B cell (primary cell): Measurements from ENCODE around the gene ZDHHC24. TPM values are rescaled to one million over a fixed set of nuclear protein-coding genes. Genes with fewer than 3 reads are reported as not detected.

Experiments used
- ATAC-seq: fragments of 200-7000 bp; cut with Tn5 transposase; one replicate; pipeline ENCODE4 v1.10.0; 2021; ENCODE audit warnings: low read depth, mild to moderate bottlenecking, moderate number of reproducible peaks, moderate library complexity
- CTCF ChIA-PET: fragments of 350-600 bp; sonication (Branson Sonifier 250); formaldehyde crosslinking; loops from one replicate; lab custom pipeline; 2021; ENCODE audit warnings: antibody characterized with exemption, inconsistent platforms; lab: Charles Lee
- POLR2A ChIA-PET: fragments of 350-600 bp; sonication (Branson Sonifier 250); formaldehyde crosslinking; loops from one replicate; lab custom pipeline; 2021; ENCODE audit warnings: antibody characterized with exemption; lab: Charles Lee
- DNase-seq: peaks from one replicate; pipeline ENCODE4 v3.0.0; 2013
- H2AFZ ChIP-seq: 2 replicates; pipeline ENCODE4 v1.6.1; 2012; ENCODE audit warnings: mild to moderate bottlenecking, low read depth, low read length; ENCODE audit not compliant: insufficient read depth, poor library complexity, severe bottlenecking
- H3K27ac ChIP-seq, 2 donors: 1 replicate in 1 of 2; 2 replicates in 1 of 2; pipeline ENCODE4 v1.5.1; 2012 to 2013; ENCODE audit warnings: low read length in 2 of 2, mild to moderate bottlenecking in 2 of 2, moderate library complexity in 1 of 2
- H3K27me3 ChIP-seq, 4 experiments: fragments of 200-600 bp in 1 of 4; sonication (generic) in 1 of 4; replicated peaks in 1 of 4; 1 replicate in 2 of 4; 2 replicates in 2 of 4; pipeline versions ENCODE4 v1.6.1 to v1.7.0; 2013 to 2016; ENCODE audit warnings: low read length in 3 of 4, mild to moderate bottlenecking in 2 of 4, mixed read lengths in 1 of 4, moderate library complexity in 1 of 4; ENCODE audit not compliant: insufficient read depth in 4 of 4, control insufficient read depth in 3 of 4; ENCODE audit errors: control extremely low read depth in 1 of 4
- H3K36me3 ChIP-seq, 2 experiments: replicated peaks in 1 of 2; 1 replicate in 1 of 2; 2 replicates in 1 of 2; pipeline versions ENCODE4 v1.6.1 to v1.7.1; 2013; ENCODE audit warnings: low read length in 1 of 2; ENCODE audit not compliant: insufficient read depth in 2 of 2, control insufficient read depth in 1 of 2; ENCODE audit errors: control extremely low read depth in 1 of 2, extremely low read depth in 1 of 2
- H3K4me1 ChIP-seq, 2 donors: fragments of 200-600 bp in 1 of 2; sonication (generic) in 1 of 2; 1 replicate in 1 of 2; 2 replicates in 1 of 2; pipeline versions ENCODE4 v1.5.1 to v1.6.1; 2013 to 2017; ENCODE audit warnings: low read length in 2 of 2; ENCODE audit not compliant: control insufficient read depth in 2 of 2, insufficient read depth in 2 of 2
- H3K4me2 ChIP-seq: replicated peaks from 2 replicates; pipeline ENCODE3; 2012; ENCODE audit warnings: mild to moderate bottlenecking, low read depth, low read length; ENCODE audit not compliant: poor library complexity, severe bottlenecking
- H3K4me3 ChIP-seq, 5 experiments: fragments of 200-600 bp in 1 of 5; sonication (generic) in 1 of 5; 1 replicate in 3 of 5; 2 replicates in 2 of 5; pipeline versions ENCODE4 v1.5.1 to v1.7.0; 2011 to 2016; ENCODE audit warnings: low read length in 4 of 5, mild to moderate bottlenecking in 4 of 5, low read depth in 2 of 5, control low read depth in 1 of 5, moderate library complexity in 1 of 5; ENCODE audit not compliant: insufficient read depth in 1 of 5; ENCODE audit errors: control extremely low read depth in 1 of 5, extremely low read depth in 1 of 5
- H3K79me2 ChIP-seq: fragments of 200-600 bp; sonication (generic); one replicate; pipeline ENCODE4 v1.6.0; 2016; ENCODE audit warnings: low read length; ENCODE audit not compliant: control insufficient read depth, insufficient read depth
- H3K9ac ChIP-seq: fragments of 200-600 bp; sonication (generic); 2 replicates; pipeline ENCODE4 v1.6.1; 2017; ENCODE audit warnings: mild to moderate bottlenecking, low read length, moderate library complexity
- H3K9me3 ChIP-seq, 3 donors: one replicate each; pipeline versions ENCODE4 v1.6.1 to v1.7.1; 2013; ENCODE audit warnings: low read length in 2 of 3; ENCODE audit not compliant: control insufficient read depth in 2 of 3, insufficient read depth in 1 of 3; ENCODE audit errors: control extremely low read depth in 1 of 3
- H4K20me1 ChIP-seq: 2 replicates; pipeline ENCODE4 v1.6.0; 2012; ENCODE audit warnings: mild to moderate bottlenecking, low read length; ENCODE audit not compliant: insufficient read depth, control insufficient read depth, poor library complexity, severe bottlenecking
- H3K27ac Mint-ChIP-seq: one replicate; pipeline ENCODE4 v1.8.0; 2021; ENCODE audit warnings: mixed read lengths
- H3K27me3 Mint-ChIP-seq: one replicate; pipeline ENCODE4 v1.8.0; 2021; ENCODE audit warnings: mixed read lengths
- H3K4me1 Mint-ChIP-seq: one replicate; pipeline ENCODE4 v1.8.0; 2021; ENCODE audit warnings: mixed read lengths
- H3K4me3 Mint-ChIP-seq: one replicate; pipeline ENCODE4 v1.8.0; 2021; ENCODE audit warnings: mixed read lengths
- H3K9me3 Mint-ChIP-seq: one replicate; pipeline ENCODE4 v1.8.0; 2022; ENCODE audit warnings: mixed read lengths; ENCODE audit not compliant: insufficient read depth
- CTCF ChIP-seq: fragments of 200-600 bp; IDR thresholded peaks from one replicate; pipeline ENCODE4 v1.8.0; 2022; ENCODE audit warnings: antibody characterized with exemption, mild to moderate bottlenecking
- EZH2 ChIP-seq: IDR thresholded peaks from 2 replicates; pipeline ENCODE4 v1.6.1; 2012; ENCODE audit warnings: borderline replicate concordance, low read depth, mild to moderate bottlenecking, moderate library complexity, low read length; ENCODE audit not compliant: insufficient read depth, poor library complexity, severe bottlenecking
- WGBS: methylation state at CpG from one replicate; pipeline ENCODE4 v1.1.5; 2013; ENCODE audit warnings: missing lambda C conversion rate; ENCODE audit not compliant: insufficient coverage; 5-methylcytosine and 5-hydroxymethylcytosine counted together
- intact Hi-C: fragments of 100-400 bp; cut with micrococcal nuclease; formaldehyde crosslinking; loops from one replicate; pipeline ENCODE4 v1.10.0; 2022
- polyA plus RNA-seq: library from polyadenylated mRNA; depleted of rRNA; stranded (reverse); fragments of >200 nt; gene quantifications from 2 replicates; pipeline ENCODE4 v1.2.3, GENCODE V29; 2012
- total RNA-seq, 2 donors: library from RNA; stranded (reverse); fragments of 120-200 nt in 1 of 2; gene quantifications; 1 replicate in 1 of 2; 2 replicates in 1 of 2; pipeline versions ENCODE4 v1.2.3 to v1.2.4, GENCODE V29; 2013 to 2022

Gene ZDHHC24
- total and polyA plus RNA-seq, 2 donors (not counting 1 experiment from before 2014, with no cell fraction given) = 29.7 to 32.6 TPM

- Mint-ChIP-seq H3K27ac (no peak overlapping the region), H3K4me1 (no peaks in the 10 kb centered on the region), H3K9me3 (no peaks in the 10 kb centered on the region), H3K4me3 (no peak overlapping the region), H3K27me3 (no peaks in the 10 kb centered on the region)
- H3K79me2 ChIP-seq = no peaks in the 10 kb centered on the region
- intact Hi-C loops = no loop called here
- no peak overlapping the region for H3K9ac ChIP-seq
- no peak overlapping the region for H3K27ac ChIP-seq
- H3K4me2 ChIP-seq = no peak overlapping the region
- TF ChIP-seq CTCF (no peak), EZH2 (no peak)
- WGBS = 92% methylated on average over 6 of the region's 10 CpGs
- no peak overlapping the region for H3K4me3 ChIP-seq
- POLR2A ChIA-PET = no interaction called here
- no peaks in the 10 kb centered on the region for H3K9me3 ChIP-seq
- peaks cover 1 to 17% of the 10 kb centered on the region in 2 experiments for H3K36me3 ChIP-seq
- no peak overlapping the region for H2AFZ ChIP-seq
- CTCF ChIA-PET = no interaction called here
- no peaks in the 10 kb centered on the region for H3K27me3 ChIP-seq
- DNase-seq (no peak), ATAC-seq (no peak)
- H4K20me1 ChIP-seq = no peaks in the 10 kb centered on the region
- no peaks in the 10 kb centered on the region for H3K4me1 ChIP-seq
These were observed 14.7 kb downstream of the ZDHHC24 start for GRCh38 chr11:66530927-66531709.

- intact Hi-C loops = no loop called here
- WGBS = 97% methylated on average over 10 of the region's 13 CpGs
- H3K27ac Mint-ChIP-seq = no peak overlapping the region
- H3K27me3 Mint-ChIP-seq = no peaks in the 10 kb centered on the region
- no peaks in the 10 kb centered on the region for H4K20me1 ChIP-seq
- H3K4me3 Mint-ChIP-seq = no peak overlapping the region
- no peak overlapping the region for H2AFZ ChIP-seq
- POLR2A ChIA-PET = no interaction called here
- DNase-seq (no peak), ATAC-seq (no peak)
- H3K27me3 ChIP-seq = no peaks in the 10 kb centered on the region
- no peaks in the 10 kb centered on the region for H3K9me3 Mint-ChIP-seq
- TF ChIP-seq EZH2 (no peak), CTCF (no peak)
- H3K27ac ChIP-seq = no peak overlapping the region
- H3K4me2 ChIP-seq = no peak overlapping the region
- H3K36me3 ChIP-seq = peaks cover 0 to 19% of the 10 kb centered on the region in 2 experiments
- H3K4me3 ChIP-seq = no peak overlapping the region
- H3K9me3 ChIP-seq = no peaks in the 10 kb centered on the region
- H3K4me1 Mint-ChIP-seq = no peaks in the 10 kb centered on the region
- H3K4me1 ChIP-seq = no peaks in the 10 kb centered on the region
- H3K79me2 ChIP-seq = no peaks in the 10 kb centered on the region
- CTCF ChIA-PET = no interaction called here
- no peak overlapping the region for H3K9ac ChIP-seq
These were observed 16.2 kb downstream of the ZDHHC24 start for GRCh38 chr11:66529655-66530054.
